ENCODE data around the gene FOXG1.

GRCh38 chr14:28772613-28773012, 6.0 kb downstream of the FOXG1 start:
- no peak for TF ChIP-seq POLR2A (IDR thresholded peaks at IDR 0.05)
- no peak for TF ChIP-seq CTCF (IDR thresholded peaks at IDR 0.05)

Data from vagina (tissue), 2 donors.